AG20443 (cell line): ENCODE data around the gene CMSS1.

ENCODE experiments used
- DNase-seq: peaks from one replicate; pipeline ENCODE4 v3.0.0; 2012; ENCODE audit warnings: low spot score, mixed read lengths

CMSS1 gene

DNA sequence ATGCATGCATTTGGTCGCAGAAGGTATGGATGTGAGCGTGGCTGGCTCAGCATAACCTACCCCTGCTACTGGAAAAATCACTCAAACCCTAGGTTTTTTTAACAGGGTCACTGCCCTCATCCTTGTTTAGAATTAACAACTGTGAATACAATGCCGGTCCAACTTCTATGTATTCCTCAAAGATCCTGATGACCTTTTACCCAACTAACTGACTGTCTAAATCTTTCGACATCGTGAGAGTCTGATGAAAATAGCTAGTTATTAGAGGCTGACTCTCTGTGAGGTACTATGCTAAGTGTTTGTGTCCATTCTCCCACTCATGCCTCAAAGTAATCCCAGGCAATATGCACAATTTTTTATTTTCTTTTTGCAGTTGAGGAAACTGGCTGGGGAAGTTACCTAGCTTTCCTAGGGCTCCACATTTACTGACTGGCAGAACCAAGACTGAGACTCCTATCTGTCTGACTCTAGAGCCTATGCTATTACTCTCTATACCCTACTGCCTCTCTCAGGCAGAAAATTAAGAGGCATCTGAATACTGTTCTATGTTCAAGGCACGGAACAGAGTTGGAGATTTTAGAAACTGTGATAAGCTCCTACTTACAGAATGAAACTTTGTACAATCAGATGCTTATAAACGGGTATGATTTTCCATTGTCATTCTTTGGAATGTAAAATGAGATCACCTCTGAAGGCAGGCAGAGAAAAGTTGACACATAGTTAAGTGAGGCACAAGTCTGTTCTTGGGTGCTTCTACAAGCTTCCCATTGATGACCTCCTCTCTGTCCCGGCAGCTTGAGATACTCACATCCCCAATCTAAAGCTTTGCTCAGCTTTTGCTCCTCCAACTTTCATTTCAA, 240.3 kb downstream of the CMSS1 start:
- no peak for DNase-seq

DNA sequence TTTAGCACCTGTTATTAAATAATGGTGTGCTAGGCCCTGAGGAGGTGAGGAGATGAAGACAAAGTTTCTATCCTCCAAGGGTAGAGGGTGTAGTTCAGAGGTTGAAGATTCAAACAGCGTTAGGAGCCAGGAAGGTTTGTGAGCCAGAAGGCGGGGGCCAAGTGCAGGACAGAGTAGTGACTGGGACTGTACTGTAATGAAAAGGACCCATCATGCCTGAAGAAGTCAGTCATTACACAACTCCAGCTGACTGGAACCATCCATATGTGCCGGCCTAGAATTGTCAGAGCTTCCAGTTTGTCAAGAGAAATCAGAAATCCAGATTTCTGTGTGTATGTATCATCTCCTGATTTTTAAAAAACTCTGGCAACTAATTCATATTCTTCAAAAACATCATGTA, 241.8 kb downstream of the CMSS1 start:
- DNase-seq = no peak

DNA sequence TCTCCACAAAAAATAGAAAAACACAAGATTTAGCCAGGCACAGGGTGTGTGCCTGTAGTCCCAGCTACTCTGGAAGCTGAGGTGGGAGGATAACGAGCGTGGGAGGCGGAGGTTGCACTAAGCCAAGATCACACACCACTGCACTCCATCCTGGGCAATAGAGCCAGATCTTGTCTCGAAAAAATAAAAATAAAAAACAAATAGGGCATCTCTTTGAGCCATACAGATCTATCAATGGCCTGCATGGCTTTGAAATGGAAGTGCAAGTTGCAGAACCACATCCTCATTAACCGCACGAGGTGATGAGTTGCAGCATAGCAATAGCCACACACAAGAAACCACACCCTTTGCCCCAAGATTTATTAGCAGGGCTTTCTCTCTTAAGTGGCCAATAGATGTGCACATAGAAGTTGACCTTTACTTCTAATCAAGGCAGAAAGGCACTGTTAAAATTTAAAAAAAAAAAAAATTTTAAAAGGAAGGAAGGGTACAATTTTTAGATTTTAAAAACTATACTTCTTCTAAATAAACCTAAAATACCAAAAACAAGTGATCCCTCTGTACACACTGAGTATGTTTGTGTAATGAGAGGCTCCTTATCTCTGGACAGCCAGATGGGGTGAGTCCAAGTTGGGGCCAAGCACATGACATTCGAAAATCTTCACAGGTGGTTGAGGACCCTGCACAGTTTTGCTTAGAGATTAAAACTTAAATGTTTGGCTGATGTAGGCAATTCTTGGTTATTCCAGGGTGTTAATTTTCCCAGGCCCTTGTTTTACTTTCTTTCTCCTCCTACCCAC, 243.2 kb downstream of the CMSS1 start:
- no peak for DNase-seq

DNA sequence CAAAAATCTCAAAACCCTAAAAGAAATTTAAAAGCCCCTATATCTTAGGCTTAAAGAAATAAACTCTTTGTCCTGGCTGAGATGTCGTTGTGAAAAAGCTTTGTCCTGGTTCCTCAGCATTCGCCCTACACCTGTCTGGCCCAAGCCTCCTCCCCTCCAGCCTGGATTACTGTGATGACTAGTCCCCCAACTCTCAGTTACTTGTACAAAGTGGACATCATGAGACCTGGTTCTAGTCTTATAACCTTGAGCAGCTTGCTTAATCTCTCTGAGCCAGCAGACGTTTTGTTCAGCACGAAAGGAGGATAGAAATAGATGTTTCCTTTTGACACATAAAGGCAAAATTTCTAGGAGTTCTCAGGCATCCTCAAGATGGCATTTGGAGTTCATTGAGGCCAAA, 245.0 kb downstream of the CMSS1 start:
- DNase-seq = no peak

DNA sequence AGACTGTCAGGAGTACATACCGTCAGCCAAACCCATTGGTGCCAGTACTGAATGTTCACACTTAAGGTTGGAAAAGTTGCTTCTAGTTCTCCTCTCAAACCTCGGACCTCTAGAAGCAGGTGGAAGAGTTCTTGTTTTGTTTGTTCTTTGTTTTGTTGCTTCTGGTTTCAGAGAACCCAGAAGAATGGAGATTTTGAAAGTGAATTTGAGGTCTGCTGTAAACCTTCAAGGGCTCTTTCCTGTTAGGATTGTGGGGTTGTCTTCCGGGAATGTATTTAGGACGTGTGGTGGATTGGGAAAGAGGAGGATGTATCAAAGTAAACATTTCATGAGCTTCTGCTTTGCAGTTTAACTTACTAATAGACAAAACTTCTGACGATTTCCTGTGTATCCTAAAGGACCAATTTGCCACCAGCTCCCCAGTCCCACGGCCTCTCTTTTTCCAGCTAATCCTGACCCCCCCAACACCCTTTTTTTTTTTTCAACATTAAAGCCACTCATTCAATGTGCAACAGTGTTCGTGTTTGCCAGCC, 246.3 kb downstream of the CMSS1 start:
- DNase-seq = no peak

DNA sequence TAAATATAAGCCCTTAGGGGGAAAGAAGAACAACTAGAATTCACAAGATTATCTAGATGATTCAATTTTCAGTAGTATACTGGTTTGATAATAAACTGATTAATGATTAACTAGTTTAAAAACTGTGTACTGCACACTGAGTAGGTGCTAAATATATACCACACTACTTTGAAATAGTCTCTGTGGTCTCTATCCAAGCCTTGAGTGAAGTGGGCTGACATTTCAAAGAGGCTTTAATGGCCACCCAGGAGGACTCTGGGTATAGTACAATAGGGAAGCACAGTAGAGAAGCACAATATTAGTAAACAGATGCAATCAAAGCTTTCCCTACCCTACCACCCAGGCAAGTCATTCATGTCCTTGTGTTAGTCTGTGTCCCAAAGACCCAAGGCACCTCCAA, 249.9 kb downstream of the CMSS1 start:
- DNase-seq = no peak

DNA sequence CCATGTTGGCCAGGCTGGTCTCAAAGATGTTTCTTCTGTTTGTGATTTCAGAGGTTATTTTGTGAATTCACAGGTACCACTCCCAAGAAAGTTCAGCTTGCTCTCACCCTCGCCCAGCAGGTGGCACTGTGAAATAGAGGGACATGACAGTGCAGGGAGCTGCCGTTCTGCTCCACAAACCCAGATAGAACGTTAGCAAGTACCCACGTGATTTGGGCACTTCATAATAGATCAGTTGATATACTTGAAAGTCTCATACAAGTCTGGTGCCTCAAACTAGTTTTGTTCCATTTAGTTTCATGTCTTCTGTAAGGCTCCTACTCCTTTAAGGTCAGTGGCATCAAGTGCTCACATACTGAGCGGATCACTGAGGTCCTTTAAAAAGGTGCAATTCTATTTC, 251.2 kb downstream of the CMSS1 start:
- DNase-seq = peak; percentile 83

DNA sequence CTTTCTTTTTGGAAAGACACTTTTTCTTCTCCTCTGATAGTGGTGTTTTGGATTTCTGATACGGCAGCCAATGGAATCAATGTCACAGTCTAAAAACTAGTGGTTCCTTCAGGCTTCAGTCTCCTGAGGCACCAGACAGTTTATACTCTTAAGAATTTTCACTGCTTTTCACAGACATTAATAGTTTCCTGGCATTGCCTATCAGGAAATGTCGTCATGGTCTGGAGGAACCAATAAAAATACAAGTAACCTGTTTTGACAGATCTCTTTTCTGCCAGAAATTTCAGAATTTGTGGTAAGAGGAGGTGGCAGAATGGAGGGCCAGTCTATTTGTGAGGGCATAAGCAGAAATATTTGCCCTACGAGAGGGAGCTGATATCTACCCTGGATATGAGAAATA, 251.8 kb downstream of the CMSS1 start:
- DNase-seq = no peak

DNA sequence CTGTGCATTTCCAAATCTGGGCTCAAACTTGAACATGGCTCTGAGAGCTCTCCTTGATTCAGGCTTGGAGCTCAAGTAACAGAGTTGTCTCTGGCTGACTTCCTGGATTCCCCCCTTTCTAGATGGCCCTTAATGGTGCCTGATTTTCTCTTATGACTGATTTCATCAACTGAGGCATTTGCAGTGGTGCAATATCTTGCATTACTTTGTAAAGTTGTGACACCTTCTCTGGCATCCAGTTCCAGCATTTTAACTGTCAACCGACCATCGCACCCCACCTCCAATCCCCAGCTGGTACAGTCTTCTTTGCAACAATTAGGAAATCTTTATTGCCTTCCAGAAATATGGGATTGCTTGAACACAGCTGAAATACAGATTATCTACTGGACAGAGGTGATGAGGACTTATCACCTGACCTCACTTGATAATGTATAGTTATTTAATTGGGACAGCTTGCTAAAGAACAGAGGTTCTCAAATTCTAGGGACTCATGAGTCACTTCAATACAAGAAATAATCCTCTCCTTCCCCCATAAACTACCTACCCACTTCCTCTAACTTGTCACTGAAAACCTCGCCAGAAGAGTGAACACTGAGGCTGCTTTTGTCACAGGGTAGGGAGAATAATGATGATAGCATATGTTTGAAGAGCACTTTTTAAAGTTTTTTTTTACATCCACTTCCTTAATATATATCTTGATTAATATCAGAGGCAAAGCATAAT, 254.8 kb downstream of the CMSS1 start:
- no peak for DNase-seq

DNA sequence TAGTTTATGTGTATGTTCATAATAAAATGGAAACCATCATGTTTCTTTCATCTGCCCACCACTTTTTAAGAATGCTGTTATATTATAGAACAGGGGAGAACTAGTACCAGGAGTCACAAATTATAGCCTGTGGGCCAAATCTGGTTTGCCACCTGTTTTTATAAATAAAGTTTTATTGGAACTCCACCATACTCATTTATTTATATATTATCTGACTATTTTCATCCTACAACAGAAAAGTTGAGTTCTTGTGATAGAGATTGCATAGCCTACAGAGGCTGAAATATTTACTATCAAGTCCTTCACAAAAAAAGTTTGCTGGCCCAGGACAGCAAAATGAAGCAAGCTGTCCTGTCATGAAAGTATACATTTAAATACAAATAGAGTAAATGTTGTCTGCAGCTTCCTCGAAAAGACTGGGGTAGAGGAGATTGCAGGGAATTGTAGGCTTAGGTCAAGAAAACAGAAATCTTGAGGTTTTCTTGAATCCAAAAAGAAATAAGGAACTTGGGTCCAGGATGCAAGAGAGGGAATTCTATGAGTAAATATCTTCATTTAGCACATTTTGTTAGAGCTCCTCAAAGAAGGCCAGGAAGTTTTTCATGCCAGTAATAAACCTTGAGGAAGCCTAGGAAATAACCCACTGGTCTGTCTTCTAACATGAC, 255.5 kb downstream of the CMSS1 start:
- no peak for DNase-seq

DNA sequence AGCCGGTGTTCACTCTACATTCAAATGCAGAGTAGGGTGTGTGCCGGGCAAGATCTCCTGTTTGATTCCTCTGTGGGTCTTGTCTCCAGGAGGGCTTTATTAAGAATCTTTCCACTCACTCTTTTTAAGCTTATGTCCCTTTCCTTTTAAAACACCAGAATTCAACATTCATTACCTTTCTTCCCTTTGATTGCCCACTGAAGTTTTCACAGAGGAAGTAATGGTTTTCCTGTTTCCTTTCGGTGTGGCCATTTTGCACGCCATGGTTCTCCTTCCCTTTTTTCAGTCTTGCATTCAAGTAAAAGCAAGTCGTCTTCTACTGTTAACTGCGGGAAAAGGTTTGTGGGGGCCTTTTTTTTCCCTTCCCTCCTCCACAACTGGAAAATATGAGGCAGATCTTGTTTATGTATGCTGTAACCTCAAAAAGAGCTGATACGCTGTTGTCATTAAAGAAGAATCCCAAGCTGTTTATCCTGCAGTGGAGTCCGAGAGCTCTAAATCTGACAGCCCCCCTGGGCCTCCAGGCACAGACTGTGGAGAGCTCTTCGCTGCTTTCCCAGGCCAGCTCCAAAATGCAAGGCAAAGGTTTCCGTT, 256.1 kb downstream of the CMSS1 start:
- DNase-seq = peak; percentile 33

DNA sequence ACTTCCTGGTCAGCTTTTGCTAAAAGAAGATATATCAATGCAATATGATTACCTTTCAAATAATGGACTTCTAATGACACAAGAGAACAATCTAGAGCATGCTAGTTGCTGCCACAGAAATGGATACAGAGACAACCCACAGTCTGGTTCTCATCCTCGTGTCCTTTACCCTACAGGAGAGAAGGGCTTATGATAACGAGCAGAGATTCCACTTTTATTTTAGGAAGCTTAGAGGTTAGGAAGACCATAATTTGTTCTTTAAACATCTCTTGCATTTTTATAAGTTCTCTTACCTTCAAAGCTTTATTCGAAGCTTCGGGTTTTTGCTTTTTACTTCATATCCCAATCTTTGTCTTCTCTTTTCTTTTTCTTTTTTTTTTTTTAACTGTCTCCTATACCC, 257.5 kb downstream of the CMSS1 start:
- DNase-seq = no peak

DNA sequence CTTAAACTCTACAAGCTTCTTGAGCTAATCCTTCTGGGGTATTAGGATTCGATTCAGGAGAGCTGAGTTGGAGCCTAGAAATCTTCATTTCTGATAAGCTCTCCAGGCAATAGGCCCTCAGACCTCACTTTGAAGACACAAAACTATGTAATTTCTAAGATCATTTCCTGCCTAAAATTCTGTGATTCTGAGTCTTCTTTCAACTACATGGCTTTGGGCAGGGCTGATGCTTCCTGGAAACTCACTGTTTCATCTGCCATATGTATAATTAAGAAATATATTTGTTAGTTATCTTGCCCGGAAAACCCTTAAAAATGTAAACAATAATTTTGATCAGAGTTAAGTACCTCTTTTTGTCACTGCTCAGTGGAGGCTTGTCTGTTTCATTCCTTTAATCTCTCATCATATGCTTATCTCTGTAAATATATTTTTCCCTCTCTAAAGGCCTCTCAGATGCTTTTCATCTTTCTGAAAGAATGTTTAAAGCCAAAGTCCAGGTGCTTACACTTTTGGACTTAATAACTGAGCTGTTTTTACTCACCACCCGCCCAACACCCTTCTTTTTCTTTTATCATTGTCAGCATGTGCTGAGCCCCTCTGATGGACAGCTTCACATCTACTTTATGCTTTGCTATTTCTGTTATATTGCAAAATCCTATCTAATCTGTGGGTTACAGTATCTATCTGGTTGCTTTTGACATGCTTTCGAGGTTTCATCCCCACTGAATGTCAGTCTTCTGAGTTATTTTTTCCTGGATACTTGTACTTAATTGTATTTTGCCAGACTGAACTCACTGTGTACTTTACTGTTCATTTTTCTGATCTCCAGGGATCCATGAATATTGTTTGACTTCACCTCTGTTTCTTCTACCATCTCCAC, 258.4 kb downstream of the CMSS1 start:
- no peak for DNase-seq

DNA sequence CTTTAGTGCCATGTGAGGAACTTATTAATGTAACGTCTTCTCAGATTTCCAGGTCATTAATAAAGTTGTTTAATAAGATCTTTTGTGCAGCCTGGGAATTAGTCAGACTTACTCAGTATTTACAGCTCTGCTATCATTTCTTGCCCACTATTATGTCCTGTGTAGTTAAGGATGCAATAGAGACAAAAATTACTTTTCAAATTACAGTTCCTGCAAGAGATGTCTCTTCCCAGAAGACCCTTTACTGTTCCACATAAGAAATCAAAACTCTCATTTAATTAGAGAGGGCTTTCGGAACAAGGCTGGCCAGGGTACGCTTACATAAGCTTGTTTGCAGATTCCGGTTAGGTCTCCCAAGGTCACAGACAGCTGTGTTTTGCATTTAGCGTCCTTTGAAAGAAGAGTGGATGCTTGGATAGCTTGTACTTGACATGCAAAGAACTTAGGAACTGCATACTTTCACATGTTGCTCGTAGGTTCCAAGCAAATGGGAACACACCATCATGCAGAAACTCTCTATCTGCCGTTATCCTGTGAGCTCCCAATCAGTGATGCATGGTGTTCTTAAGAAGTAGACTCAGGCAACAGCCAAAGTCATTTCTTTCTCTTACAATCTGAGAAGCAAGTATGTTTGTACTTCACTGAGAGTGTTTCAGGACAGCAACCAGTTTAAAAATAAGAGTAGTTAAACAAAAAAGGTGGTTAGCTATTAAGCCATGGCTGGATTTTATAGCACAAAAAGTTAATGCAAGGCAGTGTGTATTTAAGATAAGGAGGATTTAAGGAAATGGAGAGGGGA, 259.3 kb downstream of the CMSS1 start:
- DNase-seq = no peak

DNA sequence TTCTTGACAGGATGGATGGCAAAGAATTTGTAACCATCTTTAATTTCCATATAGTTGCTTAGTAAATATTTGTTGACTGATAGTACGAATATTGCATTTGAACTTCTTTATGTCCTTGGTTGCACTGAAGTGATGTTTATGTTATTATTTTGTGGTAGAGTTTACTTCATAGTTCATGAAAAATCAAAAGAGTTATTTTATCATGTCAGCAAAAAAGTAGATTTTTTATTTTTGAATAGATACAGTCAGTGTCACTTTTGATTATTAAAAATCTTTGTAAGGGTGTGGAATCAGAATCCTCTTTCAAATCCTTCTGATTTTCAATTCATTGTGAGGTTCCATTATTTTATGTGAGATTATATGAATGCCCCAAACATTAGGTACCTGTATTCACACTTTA, 261.7 kb downstream of the CMSS1 start:
- no peak for DNase-seq

DNA sequence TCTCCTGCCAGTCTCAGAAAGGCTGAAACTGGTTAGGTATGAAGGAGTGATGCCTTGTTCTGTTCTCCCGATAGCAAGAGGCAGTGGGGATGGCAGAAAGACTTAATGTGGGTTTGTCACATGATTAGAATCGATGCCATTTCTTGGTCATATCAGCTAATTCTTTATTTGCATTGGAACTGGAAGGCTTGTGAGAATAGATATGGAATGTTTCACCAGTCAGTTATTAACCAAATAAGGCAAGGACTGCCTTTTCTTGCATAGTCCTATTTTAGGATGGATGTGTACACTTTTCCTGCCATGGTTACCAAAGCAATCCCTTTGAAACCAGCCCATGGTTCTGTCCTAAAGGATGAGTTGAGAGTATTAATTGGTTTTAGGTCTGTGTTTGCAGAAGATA, 262.9 kb downstream of the CMSS1 start:
- no peak for DNase-seq

DNA sequence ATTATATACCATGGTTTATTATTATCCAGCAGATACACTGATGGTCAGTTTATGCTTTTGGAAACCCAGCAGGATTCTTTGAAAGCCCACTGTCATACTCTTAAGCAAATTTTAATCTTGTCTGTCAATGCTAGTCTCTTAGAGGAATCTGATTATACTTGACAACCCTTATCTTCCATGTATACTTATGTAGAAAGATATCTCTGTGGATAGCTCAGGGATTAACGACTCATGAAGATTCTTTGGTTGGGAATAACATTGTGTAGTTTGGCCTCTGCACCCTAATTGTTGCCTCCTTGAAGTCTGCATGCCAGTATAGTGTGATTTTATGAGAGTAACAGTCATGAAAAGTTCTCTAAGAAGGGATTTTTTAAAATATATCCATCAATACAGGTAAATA, 263.6 kb downstream of the CMSS1 start:
- no peak for DNase-seq

DNA sequence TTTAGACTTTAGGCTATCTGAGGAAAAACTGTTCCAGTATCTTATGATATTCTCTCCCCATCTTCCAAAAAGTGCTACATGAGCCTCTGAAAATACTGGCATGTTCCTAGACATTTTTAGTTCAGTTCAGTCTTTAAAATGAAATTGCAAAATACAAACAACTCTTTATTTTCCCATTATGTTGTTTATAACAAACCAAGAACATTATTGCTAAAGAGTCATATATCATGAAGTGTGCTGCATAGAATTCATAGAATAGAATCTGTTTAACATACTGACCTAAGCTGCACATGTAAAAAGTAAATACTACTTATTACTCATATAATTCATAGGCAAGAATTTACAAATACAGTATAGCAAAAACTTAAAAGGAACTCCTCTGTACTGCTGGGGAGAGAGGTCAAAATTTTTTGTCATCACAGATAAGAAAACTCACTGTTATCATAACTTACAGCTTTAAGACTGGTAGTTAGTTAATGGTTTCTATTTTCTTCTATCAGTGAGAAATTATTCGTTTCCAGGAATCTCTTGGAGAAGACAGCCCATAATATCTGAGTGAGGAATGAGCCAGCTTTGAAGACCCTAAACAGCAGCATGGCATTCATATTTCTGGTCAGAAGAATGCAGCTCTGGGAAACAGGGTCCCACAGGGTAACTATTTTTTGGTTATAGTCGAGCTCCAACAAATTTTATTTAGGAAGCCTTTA, 264.5 kb downstream of the CMSS1 start:
- no peak for DNase-seq

DNA sequence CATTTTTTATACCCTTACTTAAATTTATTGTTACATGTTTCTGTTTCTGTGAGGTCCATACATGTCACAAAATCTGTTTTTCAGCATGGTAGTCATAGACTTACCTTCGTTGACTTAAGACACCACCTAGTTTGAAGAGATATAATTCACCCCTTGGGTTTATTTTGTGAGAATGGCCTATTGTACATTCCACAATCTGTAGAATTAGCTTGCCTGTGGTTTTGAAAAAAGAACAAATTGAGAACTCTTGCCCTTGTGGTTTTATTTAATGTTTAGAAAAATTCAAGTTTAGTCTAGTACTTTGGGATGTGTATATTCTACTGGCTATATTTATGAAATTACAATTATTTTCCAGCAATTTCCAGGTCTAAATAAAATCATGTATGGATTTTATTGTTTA, 265.1 kb downstream of the CMSS1 start:
- DNase-seq = no peak
